ENCODE data around the gene TAF3. TPM values are rescaled to one million over a fixed set of nuclear protein-coding genes. Genes with fewer than 3 reads are reported as not detected.

TAF3 gene
- total RNA-seq, 4 donors from 2014 or later, result 11.7 to 12.6 (median 12.4) TPM

DNA sequence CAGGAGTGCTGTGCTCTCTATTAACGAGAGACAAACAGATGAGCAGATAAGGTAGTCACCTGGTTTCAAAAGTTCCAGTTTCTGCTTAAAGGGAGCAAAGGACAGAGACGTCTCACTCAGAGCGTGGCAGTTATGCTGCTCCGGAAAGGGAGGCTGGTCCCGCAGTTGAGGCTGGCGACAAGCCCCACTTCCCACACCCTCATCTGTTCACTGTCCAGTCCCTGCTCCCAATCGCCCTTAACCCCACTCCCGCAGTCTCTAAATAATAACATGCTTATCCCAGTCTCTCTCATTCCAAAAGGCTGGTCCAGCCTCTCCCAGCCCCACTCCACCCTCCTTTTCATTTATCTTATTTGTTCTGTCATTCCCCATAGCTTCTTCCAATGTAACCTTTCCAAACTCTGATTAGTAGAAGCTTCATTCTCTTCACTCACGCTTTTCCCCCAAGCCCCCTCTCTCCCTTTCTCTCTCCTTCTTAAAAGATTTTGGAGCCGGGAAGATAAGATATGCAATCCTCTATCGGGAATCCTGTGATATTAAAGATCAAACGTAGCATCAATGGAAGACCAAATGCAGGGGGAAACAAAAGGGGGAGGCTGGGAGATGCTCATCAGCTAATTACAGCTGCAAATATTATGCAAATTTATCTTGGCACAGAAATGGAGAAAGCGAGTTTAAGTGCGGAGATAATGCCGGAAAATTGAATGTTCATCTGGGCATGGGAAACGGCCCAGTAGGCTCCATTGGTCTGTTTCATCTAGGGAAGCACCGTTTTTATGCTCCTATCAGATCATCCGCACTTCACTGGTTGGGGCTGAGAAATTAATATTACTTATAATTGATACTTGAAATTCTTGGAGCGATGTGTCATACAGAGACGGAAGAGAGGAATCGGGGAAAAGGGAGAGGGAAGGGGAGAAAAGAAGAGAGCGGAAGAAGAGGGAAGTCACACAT is 219.9 kb downstream of the TAF3 start:
- peaks cover 0 to 58% (median 13%) of the 10 kb centered on the region in 4 donors for H3K4me1 ChIP-seq
- no peaks in the 10 kb centered on the region for H3K9me3 ChIP-seq
- 8 to 10% methylated on average over 22 of the region's 22 CpGs for WGBS, 2 donors
- TF ChIP-seq, protein P1, sequence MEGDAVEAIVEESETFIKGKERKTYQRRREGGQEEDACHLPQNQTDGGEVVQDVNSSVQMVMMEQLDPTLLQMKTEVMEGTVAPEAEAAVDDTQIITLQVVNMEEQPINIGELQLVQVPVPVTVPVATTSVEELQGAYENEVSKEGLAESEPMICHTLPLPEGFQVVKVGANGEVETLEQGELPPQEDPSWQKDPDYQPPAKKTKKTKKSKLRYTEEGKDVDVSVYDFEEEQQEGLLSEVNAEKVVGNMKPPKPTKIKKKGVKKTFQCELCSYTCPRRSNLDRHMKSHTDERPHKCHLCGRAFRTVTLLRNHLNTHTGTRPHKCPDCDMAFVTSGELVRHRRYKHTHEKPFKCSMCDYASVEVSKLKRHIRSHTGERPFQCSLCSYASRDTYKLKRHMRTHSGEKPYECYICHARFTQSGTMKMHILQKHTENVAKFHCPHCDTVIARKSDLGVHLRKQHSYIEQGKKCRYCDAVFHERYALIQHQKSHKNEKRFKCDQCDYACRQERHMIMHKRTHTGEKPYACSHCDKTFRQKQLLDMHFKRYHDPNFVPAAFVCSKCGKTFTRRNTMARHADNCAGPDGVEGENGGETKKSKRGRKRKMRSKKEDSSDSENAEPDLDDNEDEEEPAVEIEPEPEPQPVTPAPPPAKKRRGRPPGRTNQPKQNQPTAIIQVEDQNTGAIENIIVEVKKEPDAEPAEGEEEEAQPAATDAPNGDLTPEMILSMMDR (IDR thresholded peaks at IDR 0.05), result no peak
- TF ChIP-seq POLR2A (IDR thresholded peaks at IDR 0.05), result no peak
- no peak for TF ChIP-seq EP300 (IDR thresholded peaks at IDR 0.05)
- no peak overlapping the region for H3K4me3 ChIP-seq
- no peaks in the 10 kb centered on the region for H3K36me3 ChIP-seq
- peaks cover 7 to 100% of the 10 kb centered on the region in 2 donors for H3K27me3 ChIP-seq
- H3K27ac ChIP-seq, result no peak overlapping the region
- no peak for DNase-seq (ENCODE audit: low spot score in 2 of 2)

DNA sequence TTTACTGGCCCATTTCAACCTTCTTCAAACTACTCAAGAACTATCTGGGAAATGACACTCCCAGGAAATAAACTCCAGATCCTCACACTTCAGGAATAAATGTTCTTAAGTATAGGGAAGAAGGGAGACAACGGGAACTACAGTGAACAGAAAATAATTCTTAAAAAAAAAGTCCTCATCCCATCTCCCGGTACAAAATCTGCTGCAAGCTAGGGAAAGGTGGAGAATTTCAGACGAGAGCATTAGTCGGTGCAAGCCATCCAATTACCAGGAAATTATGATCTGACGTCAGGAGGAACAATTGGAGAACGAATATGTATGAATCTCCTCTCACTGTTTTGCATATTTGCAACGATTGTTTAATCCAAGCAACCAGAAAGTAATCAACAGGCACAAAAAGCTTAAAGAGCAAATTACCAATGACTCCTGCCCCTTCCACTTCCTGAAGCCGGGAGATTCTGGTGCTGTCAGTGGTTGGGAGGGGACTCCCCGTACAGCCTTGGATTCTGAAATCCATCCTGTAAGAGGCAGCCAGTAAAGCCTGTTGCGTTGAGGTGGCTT is 221.1 kb downstream of the TAF3 start:
- Histone ChIP-seq H3K9me3 (no peaks in the 10 kb centered on the region), H3K4me3 (no peak overlapping the region), H3K36me3 (no peaks in the 10 kb centered on the region), H3K27ac (no peak overlapping the region), H3K27me3 (peaks cover 7 to 100% of the 10 kb centered on the region in 2 donors), H3K4me1 (peaks cover 0 to 58% (median 13%) of the 10 kb centered on the region in 4 donors)
- DNase-seq (ENCODE audit: low spot score in 2 of 2), result no peak
- WGBS, 2 donors, result 1 to 7% methylated on average over 10 of the region's 10 CpGs
- TF ChIP-seq, protein P1 (IDR thresholded peaks at IDR 0.05), result no peak
- no peak for TF ChIP-seq POLR2A (IDR thresholded peaks at IDR 0.05)
- peak in 1 of 2 donors; percentile 27 for TF ChIP-seq EP300 (IDR thresholded peaks at IDR 0.05)

DNA sequence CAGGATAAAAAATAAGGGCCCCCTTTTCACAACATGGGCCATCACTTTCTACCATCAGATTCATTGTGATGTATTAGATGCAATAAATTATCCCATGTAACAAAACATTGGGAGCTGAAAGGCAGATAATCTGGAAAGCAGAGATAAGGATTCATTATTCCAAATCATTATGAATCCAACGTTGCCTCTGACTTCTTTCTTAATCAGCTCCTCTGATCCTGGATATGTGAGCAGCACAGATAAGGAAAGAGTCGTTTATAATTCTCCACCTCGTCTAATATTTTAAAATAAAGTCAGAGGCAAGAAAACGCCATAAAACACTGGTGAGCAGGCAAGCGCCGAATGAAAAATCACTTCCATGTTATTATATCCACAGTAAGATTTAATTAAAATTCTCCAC is 222.3 kb downstream of the TAF3 start:
- H3K36me3 ChIP-seq, result no peaks in the 10 kb centered on the region
- peaks cover 7 to 100% of the 10 kb centered on the region in 2 donors for H3K27me3 ChIP-seq
- 10 to 15% methylated on average over 6 of the region's 6 CpGs for WGBS, 2 donors
- H3K4me3 ChIP-seq, result no peak overlapping the region
- peaks cover 0 to 58% (median 13%) of the 10 kb centered on the region in 4 donors for H3K4me1 ChIP-seq
- no peaks in the 10 kb centered on the region for H3K9me3 ChIP-seq
- TF ChIP-seq POLR2A (IDR thresholded peaks at IDR 0.05), result no peak
- TF ChIP-seq EP300 (IDR thresholded peaks at IDR 0.05), result no peak
- TF ChIP-seq, protein P1 (IDR thresholded peaks at IDR 0.05), result no peak
- no peak for DNase-seq (ENCODE audit: low spot score in 2 of 2)
- no peak overlapping the region for H3K27ac ChIP-seq

DNA sequence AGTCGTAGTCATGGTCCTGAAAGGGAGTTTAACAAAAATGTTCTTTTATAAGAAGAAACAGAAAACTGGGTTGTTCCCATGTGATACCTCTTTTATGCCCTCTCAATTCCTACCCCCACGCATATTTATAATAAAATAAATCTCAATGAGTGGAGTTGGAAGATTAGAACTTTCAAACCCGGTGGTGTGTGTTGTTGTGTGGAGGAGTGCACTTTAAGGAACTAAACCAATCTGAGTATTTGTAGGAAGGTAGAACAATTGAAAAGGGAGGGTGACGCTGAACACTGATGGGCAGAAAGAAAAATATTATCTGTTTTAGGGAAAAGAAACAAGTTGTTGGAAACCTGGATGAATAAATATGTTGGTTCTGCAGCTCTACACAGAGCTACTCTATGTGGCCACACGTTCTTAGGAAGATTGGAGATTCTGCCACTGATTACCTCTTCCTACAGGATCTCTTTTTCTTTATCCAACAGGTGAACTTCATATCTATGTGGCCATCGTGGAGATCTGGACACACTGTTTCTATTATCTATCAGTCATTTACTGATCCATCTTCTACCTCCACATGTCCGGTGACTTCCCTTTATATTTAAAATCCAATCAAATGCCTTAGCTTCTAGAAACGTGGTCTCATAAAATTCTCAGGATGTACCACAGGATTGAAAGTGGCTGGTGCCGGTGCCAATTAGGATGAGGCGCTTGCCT is 223.1 kb downstream of the TAF3 start:
- Histone ChIP-seq H3K4me3 (no peak overlapping the region), H3K27me3 (peaks cover 5 to 100% of the 10 kb centered on the region in 2 donors), H3K36me3 (no peaks in the 10 kb centered on the region), H3K9me3 (no peaks in the 10 kb centered on the region), H3K27ac (no peak overlapping the region), H3K4me1 (peaks cover 0 to 53% (median 17%) of the 10 kb centered on the region in 4 donors)
- TF ChIP-seq EP300 (IDR thresholded peaks at IDR 0.05) (no peak), POLR2A (IDR thresholded peaks at IDR 0.05) (no peak)
- TF ChIP-seq, protein P1 (IDR thresholded peaks at IDR 0.05), result no peak
- 6 to 7% methylated on average over 10 of the region's 10 CpGs for WGBS, 2 donors
- DNase-seq (ENCODE audit: low spot score in 2 of 2), result no peak
